Stomach (tissue), 9 donors: ENCODE data around the gene CCDC102B. TPM values are rescaled to one million over a fixed set of nuclear protein-coding genes. Genes with fewer than 3 reads are reported as not detected.

Experiments
- DNase-seq, 2 donors: peaks; one replicate each; pipeline versions ENCODE4 v3.0.0 to v3.0.0-alpha.2; 2013 to 2019
- H3K27ac ChIP-seq, 5 donors: fragments of 200-600 bp in 4 of 5; sonication (generic) in 4 of 5; one replicate each; pipeline ENCODE4 v1.5.1; 2013 to 2019; ENCODE audit warnings: mild to moderate bottlenecking in 1 of 5, moderate library complexity in 1 of 5
- H3K27me3 ChIP-seq, 3 donors: fragments of 200-600 bp; sonication (generic); one replicate each; pipeline ENCODE4 v1.5.1; 2017 to 2019; ENCODE audit warnings: mixed run types in 1 of 3
- H3K36me3 ChIP-seq, 4 donors: fragments of 200-600 bp; sonication (generic); 1 replicate in 3 of 4; 2 replicates in 1 of 4; pipeline ENCODE4 v1.5.1; 2016 to 2019
- H3K4me1 ChIP-seq, 4 donors: fragments of 200-600 bp; sonication (generic); one replicate each; pipeline ENCODE4 v1.5.1; 2016 to 2019
- H3K4me3 ChIP-seq, 4 donors: fragments of 200-600 bp; sonication (generic) in 3 of 4; one replicate each; pipeline ENCODE4 v1.5.1; 2016 to 2019; ENCODE audit warnings: mild to moderate bottlenecking in 1 of 4
- H3K9me3 ChIP-seq, 4 donors: fragments of 200-600 bp; sonication (generic); one replicate each; pipeline ENCODE4 v1.5.1; 2016 to 2019
- EP300 ChIP-seq: sonication (generic); formaldehyde crosslinking; IDR thresholded peaks from one replicate; pipeline ENCODE4 v1.6.1; 2017; ENCODE audit warnings: antibody characterized with exemption
- POLR2A ChIP-seq, 4 donors: fragments of 450-650 bp; IDR thresholded peaks; one replicate each; pipeline ENCODE4 v1.6.1; 2016; ENCODE audit warnings: antibody characterized with exemption in 4 of 4, control low read depth in 2 of 4, mild to moderate bottlenecking in 1 of 4, moderate library complexity in 1 of 4
- POLR2AphosphoS5 ChIP-seq, 3 donors: sonication (generic); formaldehyde crosslinking; IDR thresholded peaks; one replicate each; pipeline ENCODE4 v1.6.1; 2016; ENCODE audit warnings: antibody characterized with exemption in 3 of 3
- WGBS, 5 donors: extraction: QIAGEN DNeasy Blood & Tissue Kit in 3 of 5; methylation state at CpG; one replicate each; pipeline versions ENCODE4 v1.1.5 to v1.1.7; 2013 to 2018; 5-methylcytosine and 5-hydroxymethylcytosine counted together
- intact Hi-C: fragments of 100-400 bp; cut with DNase I; formaldehyde crosslinking; loops from one replicate; pipeline ENCODE4 v1.15.1; 2023; ENCODE audit warnings: low total_unique reads
- polyA plus RNA-seq, 3 donors: library from polyadenylated mRNA; stranded (reverse); fragments of 200-250 nt; gene quantifications; one replicate each; pipeline ENCODE4 v1.2.3, GENCODE V29; 2013
- total RNA-seq, 5 donors: library from RNA; depleted of rRNA; stranded (reverse); fragments of >200 nt; gene quantifications; one replicate each; pipeline versions ENCODE4 v1.1.0 to v1.2.3, GENCODE V29; 2014 to 2016
- TF ChIP-seq, protein P1 (sequence below), 7 experiments: fragments of 450-650 bp in 4 of 7; fragments of 200-600 bp in 3 of 7; sonication (generic) in 3 of 7; IDR thresholded peaks; one replicate each; pipeline ENCODE4 v1.5.1; 2016 to 2019; ENCODE audit warnings: antibody characterized with exemption in 7 of 7, control low read depth in 2 of 7, mild to moderate bottlenecking in 1 of 7
- donor health status: healthy with polysubstance abuse.
- donor health status: Bipolar disorder and iron deficiency.
- donor health status: healthy.

The CCDC102B gene
- total and polyA plus RNA-seq, 8 donors, result 1.0 to 66.1 (median 15.7) TPM

DNA sequence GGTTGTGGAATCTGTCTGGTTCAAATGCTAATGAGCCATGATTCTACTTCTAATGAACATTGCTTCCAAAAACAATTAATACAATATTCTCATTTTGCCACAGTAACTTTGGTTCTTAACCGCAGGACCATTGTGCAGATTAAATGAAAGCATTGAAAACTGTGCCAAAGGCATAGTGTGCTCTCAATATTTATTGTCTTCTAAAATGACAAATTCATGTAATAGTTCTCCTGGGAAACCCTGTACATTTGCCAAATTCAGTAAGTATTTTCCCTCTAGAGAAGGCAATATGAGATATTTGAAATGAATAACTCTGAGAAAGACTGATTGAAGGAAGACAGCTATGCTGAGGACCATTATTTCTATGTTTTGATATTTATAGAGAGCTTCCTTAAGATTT is 246.3 kb downstream of the CCDC102B start:
- no peak for TF ChIP-seq POLR2A (IDR thresholded peaks at IDR 0.05)
- no peak for TF ChIP-seq POLR2AphosphoS5 (IDR thresholded peaks at IDR 0.05)
- TF ChIP-seq EP300, result no peak
- TF ChIP-seq, protein P1, sequence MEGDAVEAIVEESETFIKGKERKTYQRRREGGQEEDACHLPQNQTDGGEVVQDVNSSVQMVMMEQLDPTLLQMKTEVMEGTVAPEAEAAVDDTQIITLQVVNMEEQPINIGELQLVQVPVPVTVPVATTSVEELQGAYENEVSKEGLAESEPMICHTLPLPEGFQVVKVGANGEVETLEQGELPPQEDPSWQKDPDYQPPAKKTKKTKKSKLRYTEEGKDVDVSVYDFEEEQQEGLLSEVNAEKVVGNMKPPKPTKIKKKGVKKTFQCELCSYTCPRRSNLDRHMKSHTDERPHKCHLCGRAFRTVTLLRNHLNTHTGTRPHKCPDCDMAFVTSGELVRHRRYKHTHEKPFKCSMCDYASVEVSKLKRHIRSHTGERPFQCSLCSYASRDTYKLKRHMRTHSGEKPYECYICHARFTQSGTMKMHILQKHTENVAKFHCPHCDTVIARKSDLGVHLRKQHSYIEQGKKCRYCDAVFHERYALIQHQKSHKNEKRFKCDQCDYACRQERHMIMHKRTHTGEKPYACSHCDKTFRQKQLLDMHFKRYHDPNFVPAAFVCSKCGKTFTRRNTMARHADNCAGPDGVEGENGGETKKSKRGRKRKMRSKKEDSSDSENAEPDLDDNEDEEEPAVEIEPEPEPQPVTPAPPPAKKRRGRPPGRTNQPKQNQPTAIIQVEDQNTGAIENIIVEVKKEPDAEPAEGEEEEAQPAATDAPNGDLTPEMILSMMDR (IDR thresholded peaks at IDR 0.05), result no peak
- no peaks in the 10 kb centered on the region for H3K9me3 ChIP-seq

GRCh38 chr18:69064063-69064462 is 266.2 kb downstream of the CCDC102B start:
- intact Hi-C loops, result no loop called here
- no peak for TF ChIP-seq POLR2AphosphoS5 (IDR thresholded peaks at IDR 0.05)
- TF ChIP-seq, protein P1 (IDR thresholded peaks at IDR 0.05), result no peak
- no peak for TF ChIP-seq EP300
- TF ChIP-seq POLR2A (IDR thresholded peaks at IDR 0.05), result no peak
- no peaks in the 10 kb centered on the region for H3K9me3 ChIP-seq
- no peaks in the 10 kb centered on the region for H3K4me1 ChIP-seq
- DNase-seq, result no peak
- H3K27ac ChIP-seq, result no peak overlapping the region
- H3K36me3 ChIP-seq, result no peaks in the 10 kb centered on the region
- WGBS, 5 donors, result 58 to 67% (median 62%) methylated on average over 4 of the region's 4 CpGs
- no peaks in the 10 kb centered on the region for H3K27me3 ChIP-seq
- H3K4me3 ChIP-seq, result no peak overlapping the region

More for the DNA sequence above, 246.3 kb downstream of the CCDC102B start:
- Histone ChIP-seq H3K36me3 (no peaks in the 10 kb centered on the region), H3K4me3 (no peak overlapping the region), H3K27ac (no peak overlapping the region), H3K27me3 (no peaks in the 10 kb centered on the region), H3K4me1 (no peaks in the 10 kb centered on the region)
- DNase-seq, result no peak
- intact Hi-C loops, result no loop called here
- 37 to 95% (median 92%) methylated on average over 1 of the region's 1 CpG for WGBS, 5 donors

GRCh38 chr18:69067048-69067447 is 269.2 kb downstream of the CCDC102B start:
- H3K27ac ChIP-seq, result no peak overlapping the region
- intact Hi-C loops, result no loop called here
- H3K9me3 ChIP-seq, result no peaks in the 10 kb centered on the region
- no peaks in the 10 kb centered on the region for H3K36me3 ChIP-seq
- DNase-seq, result no peak
- H3K4me3 ChIP-seq, result no peak overlapping the region
- H3K27me3 ChIP-seq, result no peaks in the 10 kb centered on the region
- WGBS, 5 donors, result 0 to 45% (median 0%) methylated on average over 1 of the region's 1 CpG
- TF ChIP-seq POLR2AphosphoS5 (IDR thresholded peaks at IDR 0.05) (no peak), POLR2A (IDR thresholded peaks at IDR 0.05) (no peak), EP300 (no peak)
- TF ChIP-seq, protein P1 (IDR thresholded peaks at IDR 0.05), result no peak
- no peaks in the 10 kb centered on the region for H3K4me1 ChIP-seq

- Histone ChIP-seq H3K4me1 (no peaks in the 10 kb centered on the region), H3K27me3 (no peaks in the 10 kb centered on the region), H3K36me3 (no peaks in the 10 kb centered on the region), H3K4me3 (no peak overlapping the region), H3K27ac (no peak overlapping the region), H3K9me3 (no peaks in the 10 kb centered on the region)
- intact Hi-C loops, result no loop called here
- TF ChIP-seq POLR2AphosphoS5 (IDR thresholded peaks at IDR 0.05) (no peak), EP300 (no peak), POLR2A (IDR thresholded peaks at IDR 0.05) (no peak)
- TF ChIP-seq, protein P1 (IDR thresholded peaks at IDR 0.05), result no peak
- peak in 1 of 2 donors; percentile 1 for DNase-seq
- WGBS, 5 donors, result 82 to 92% (median 86%) methylated on average over 3 of the region's 3 CpGs
Measured at GRCh38 chr18:69071680-69072079, 273.8 kb downstream of the CCDC102B start.
